Left cardiac atrium (tissue), 4 donors: ENCODE results near the gene FOXJ3. TPM values are rescaled to one million over a fixed set of nuclear protein-coding genes. Genes with fewer than 3 reads are reported as not detected.
"Not testable (repeated sequence)": the region's sequence is repeated elsewhere in the genome, so short reads cannot be mapped to it uniquely, and the experiment has no call there.

Experiments
- ATAC-seq, 2 donors: fragments of 200-7000 bp; cut with Tn5 transposase; one replicate each; pipeline ENCODE4 v1.9.1; 2020; ENCODE audit warnings: mild to moderate bottlenecking in 2 of 2, moderate library complexity in 2 of 2
- DNase-seq: peaks from one replicate; pipeline ENCODE4 v3.0.0-alpha.2; 2020
- intact Hi-C, 2 donors: fragments of 100-400 bp; cut with DNase I; formaldehyde crosslinking; loops; one replicate each; pipeline versions ENCODE4 v1.14.1 to v1.15.1; 2022 to 2023
- total RNA-seq, 2 donors: library from RNA; stranded (reverse); fragmentation: NEBNext Ultra II Directional; extraction: Animal tissue kit (Norgen Biotek cat#: 25700); gene quantifications; one replicate each; pipeline ENCODE4 v1.2.1, GENCODE V29; 2021
- donor health status: DM: no; HTN: yes; CAD: no.
- donor health status: DM: no; HTN: yes; CAD: no; lungs with severe emphysema.
- donor health status: DM: yes; HTN: yes; CAD: no.
- donor health status: Dilated cardiomyopathy.

Gene FOXJ3
- total RNA-seq, 2 donors from 2014 or later: 34.3 to 43.0 TPM

GRCh38 chr1:42214447-42214871, 120.6 kb downstream of the FOXJ3 start:
- ATAC-seq (peak; percentile 76 to 91), DNase-seq (peak; percentile 32)
- intact Hi-C loops: no loop called here

GRCh38 chr1:42211224-42211623, 123.8 kb downstream of the FOXJ3 start:
- DNase-seq: no peak
- ATAC-seq: no peak
- intact Hi-C loops: no loop called here

GRCh38 chr1:42210421-42211133, 124.5 kb downstream of the FOXJ3 start:
- intact Hi-C loops: no loop called here
- ATAC-seq: no peak
- DNase-seq: no peak

GRCh38 chr1:42209526-42210251, 125.3 kb downstream of the FOXJ3 start:
- intact Hi-C loops: no loop called here
- DNase-seq (no peak), ATAC-seq (no peak)

- ATAC-seq, intact Hi-C loops, DNase-seq: not testable (repeated sequence)
Observed at GRCh38 chr1:42206930-42207329, 128.1 kb downstream of the FOXJ3 start.

GRCh38 chr1:42206164-42206563, 128.9 kb downstream of the FOXJ3 start:
- ATAC-seq: no peak
- intact Hi-C loops: no loop called here
- no peak for DNase-seq

- DNase-seq (no peak), ATAC-seq (no peak)
- intact Hi-C loops: no loop called here
Observed at GRCh38 chr1:42201986-42202385, 133.0 kb downstream of the FOXJ3 start.

- DNase-seq: no peak
- ATAC-seq: no peak
- intact Hi-C loops: no loop called here
Observed at GRCh38 chr1:42198251-42198650, 136.8 kb downstream of the FOXJ3 start.

GRCh38 chr1:42195841-42196240, 139.2 kb downstream of the FOXJ3 start:
- ATAC-seq: no peak
- intact Hi-C loops: no loop called here
- DNase-seq: no peak

GRCh38 chr1:42192106-42192505, 142.9 kb downstream of the FOXJ3 start:
- intact Hi-C loops: no loop called here
- DNase-seq (no peak), ATAC-seq (no peak)

GRCh38 chr1:42191319-42191718, 143.7 kb downstream of the FOXJ3 start:
- ATAC-seq: no peak
- intact Hi-C loops: no loop called here

GRCh38 chr1:42189931-42190853, 144.8 kb downstream of the FOXJ3 start:
- ATAC-seq (no peak), DNase-seq (no peak)
- intact Hi-C loops: no loop called here

More at GRCh38 chr1:42191319-42191718, 143.7 kb downstream of the FOXJ3 start:
- no peak for DNase-seq

GRCh38 chr1:42186152-42186551, 148.9 kb downstream of the FOXJ3 start:
- no peak for ATAC-seq
- intact Hi-C loops: no loop called here
- DNase-seq: no peak

GRCh38 chr1:42184616-42185015, 150.4 kb downstream of the FOXJ3 start:
- intact Hi-C loops: no loop called here
- no peak for DNase-seq
- ATAC-seq: no peak

GRCh38 chr1:42183957-42184268, 151.1 kb downstream of the FOXJ3 start:
- intact Hi-C loops: no loop called here
- DNase-seq (no peak), ATAC-seq (no peak)

- ATAC-seq (no peak), DNase-seq (no peak)
- intact Hi-C loops: no loop called here
Observed at GRCh38 chr1:42183210-42183956, 151.7 kb downstream of the FOXJ3 start.

- DNase-seq: no peak
- intact Hi-C loops: no loop called here
- no peak for ATAC-seq
Observed at GRCh38 chr1:42181687-42182086, 153.3 kb downstream of the FOXJ3 start.

GRCh38 chr1:42179900-42180329, 155.1 kb downstream of the FOXJ3 start:
- intact Hi-C loops: loop anchor here in 1 of 2 donors (5.0 kb wide), 1 partner anchor 152 kb away; no protein-coding TSS in a partner anchor
- ATAC-seq (no peak), DNase-seq (no peak)

GRCh38 chr1:42179275-42179674, 155.8 kb downstream of the FOXJ3 start:
- ATAC-seq (peak in 1 of 2 donors; percentile 35), DNase-seq (no peak)
- intact Hi-C loops: loop anchor here in 1 of 2 donors (5.0 kb wide), 1 partner anchor 153 kb away; no protein-coding TSS in a partner anchor
